H1 (cell line): ENCODE data around the gene CCDC51. TPM values are rescaled to one million over a fixed set of nuclear protein-coding genes. Genes with fewer than 3 reads are reported as not detected.

Experiments
- CTCF ChIA-PET: fragments of 300-600 bp; sonication (Branson Sonifier 250); formaldehyde crosslinking; loops from one replicate; lab custom pipeline; 2021; ENCODE audit not compliant: partially characterized antibody; lab: Charles Lee
- POLR2A ChIA-PET: fragments of 300-600 bp; sonication (Branson Sonifier 250); formaldehyde crosslinking; loops from one replicate; lab custom pipeline; 2021; ENCODE audit warnings: inconsistent platforms; ENCODE audit not compliant: partially characterized antibody; lab: Charles Lee
- DNase-seq, 2 experiments: peaks; one replicate each; pipeline versions ENCODE4 v3.0.0 to v3.0.0-alpha.2; 2010 to 2022; ENCODE audit warnings: low spot score in 2 of 2, low read depth in 1 of 2, mixed read lengths in 1 of 2
- FAIRE-seq: peaks from 2 replicates; lab custom pipeline; 2011; peaks lifted over from hg19 to GRCh38; lab: Jason Lieb, UNC
- H2AFZ ChIP-seq: 2 replicates; pipeline ENCODE4 v1.8.1; 2012; ENCODE audit warnings: low read length, inconsistent platforms
- H2AK5ac ChIP-seq: 2 replicates; pipeline ENCODE4 v1.6.1; 2013; ENCODE audit warnings: low read depth, low read length
- H2BK120ac ChIP-seq: replicated peaks from 2 replicates; pipeline ENCODE3; 2013; ENCODE audit warnings: low read depth, low read length, inconsistent platforms
- H2BK12ac ChIP-seq: 2 replicates; pipeline ENCODE4 v1.6.1; 2013; ENCODE audit warnings: low read depth, low read length
- H2BK15ac ChIP-seq: 2 replicates; pipeline ENCODE4 v1.6.1; 2013; ENCODE audit warnings: low read length
- H2BK20ac ChIP-seq: 2 replicates; pipeline ENCODE4 v1.6.1; 2013; ENCODE audit warnings: low read length
- H2BK5ac ChIP-seq: 2 replicates; pipeline ENCODE4 v1.6.1; 2013; ENCODE audit warnings: low read depth, low read length
- H3K14ac ChIP-seq: 2 replicates; pipeline ENCODE4 v1.6.1; 2013; ENCODE audit warnings: inconsistent platforms; ENCODE audit not compliant: insufficient read length
- H3K18ac ChIP-seq: 2 replicates; pipeline ENCODE4 v1.6.1; 2013; ENCODE audit warnings: low read length; ENCODE audit errors: extremely low read depth
- H3K23ac ChIP-seq: 2 replicates; pipeline ENCODE4 v1.6.1; 2013; ENCODE audit warnings: inconsistent platforms; ENCODE audit not compliant: insufficient read length
- H3K23me2 ChIP-seq: 2 replicates; pipeline ENCODE4 v1.6.1; 2013; ENCODE audit warnings: low read depth, low read length
- H3K27ac ChIP-seq: 2 replicates; pipeline ENCODE4 v1.6.1; 2011; ENCODE audit warnings: low read depth, low read length, inconsistent platforms
- H3K27me3 ChIP-seq, 4 experiments: replicated peaks in 1 of 4; 1 replicate in 1 of 4; 2 replicates in 3 of 4; pipeline versions ENCODE4 v1.6.1 to v1.8.1; 2011 to 2013; ENCODE audit warnings: low read length in 3 of 4, mild to moderate bottlenecking in 3 of 4, inconsistent platforms in 2 of 4, mixed read lengths in 2 of 4, moderate library complexity in 1 of 4; ENCODE audit not compliant: control insufficient read depth in 3 of 4, insufficient read depth in 3 of 4; ENCODE audit errors: extremely low read depth in 1 of 4
- H3K36me3 ChIP-seq, 4 experiments: 2 replicates each; pipeline versions ENCODE4 v1.6.1 to v1.8.1; 2011 to 2013; ENCODE audit warnings: mild to moderate bottlenecking in 4 of 4, low read length in 3 of 4, moderate library complexity in 2 of 4, control low read depth in 1 of 4, inconsistent platforms in 1 of 4; ENCODE audit not compliant: insufficient read depth in 4 of 4, control insufficient read depth in 2 of 4
- H3K4ac ChIP-seq: replicated peaks from 2 replicates; pipeline ENCODE3; 2013; ENCODE audit warnings: low read length, low read depth, mixed read lengths, inconsistent platforms; ENCODE audit not compliant: insufficient read length
- H3K4me1 ChIP-seq, 4 experiments: replicated peaks in 1 of 4; 1 replicate in 1 of 4; 2 replicates in 3 of 4; pipeline versions ENCODE4 v1.6.1 to v1.8.1; 2011 to 2013; ENCODE audit warnings: low read length in 3 of 4, inconsistent platforms in 2 of 4, mixed read lengths in 1 of 4; ENCODE audit not compliant: insufficient read depth in 4 of 4, control insufficient read depth in 3 of 4
- H3K4me2 ChIP-seq, 2 experiments: 2 replicates each; pipeline versions ENCODE4 v1.6.1 to v1.8.1; 2011 to 2013; ENCODE audit warnings: low read depth in 2 of 2, low read length in 2 of 2, control low read depth in 1 of 2, inconsistent platforms in 1 of 2, mild to moderate bottlenecking in 1 of 2; ENCODE audit not compliant: insufficient read depth in 1 of 2
- H3K4me3 ChIP-seq, 4 experiments: fragments of 200-600, 300-600 bp in 1 of 4; sonication (generic), shearing (Covaris generic), sonication (Bioruptor Twin) in 1 of 4; 2 replicates each; pipeline versions ENCODE4 v1.5.1 to v1.8.1; 2011 to 2016; ENCODE audit warnings: low read length in 4 of 4, low read depth in 3 of 4, control low read depth in 2 of 4, inconsistent platforms in 2 of 4, mild to moderate bottlenecking in 2 of 4, mixed read lengths in 1 of 4, moderate library complexity in 1 of 4; ENCODE audit not compliant: insufficient read depth in 2 of 4; ENCODE audit errors: extremely low read depth in 1 of 4
- H3K56ac ChIP-seq: replicated peaks from 2 replicates; pipeline ENCODE3; 2013; ENCODE audit warnings: low read depth, mild to moderate bottlenecking, mixed read lengths, low read length, inconsistent platforms; ENCODE audit not compliant: insufficient read length
- H3K79me1 ChIP-seq: 2 replicates; pipeline ENCODE4 v1.6.1; 2013; ENCODE audit warnings: low read depth, low read length, control low read depth
- H3K79me2 ChIP-seq, 2 experiments: 2 replicates each; pipeline versions ENCODE4 v1.6.1 to v1.8.1; 2012 to 2013; ENCODE audit warnings: low read length in 2 of 2, mild to moderate bottlenecking in 2 of 2, inconsistent platforms in 1 of 2; ENCODE audit not compliant: insufficient read depth in 2 of 2, control insufficient read depth in 1 of 2
- H3K9ac ChIP-seq, 4 experiments: replicated peaks in 1 of 4; 1 replicate in 1 of 4; 2 replicates in 3 of 4; pipeline versions ENCODE4 v1.6.1 to v1.8.1; 2011 to 2013; ENCODE audit warnings: low read depth in 3 of 4, low read length in 3 of 4, control low read depth in 2 of 4, mild to moderate bottlenecking in 2 of 4, moderate library complexity in 2 of 4, inconsistent platforms in 1 of 4; ENCODE audit errors: extremely low read depth in 1 of 4
- H3K9me3 ChIP-seq, 2 experiments: 2 replicates each; pipeline versions ENCODE4 v1.6.1 to v1.8.1; 2012 to 2013; ENCODE audit warnings: mild to moderate bottlenecking in 2 of 2, moderate library complexity in 2 of 2, control low read depth in 1 of 2, inconsistent platforms in 1 of 2, low read depth in 1 of 2, low read length in 1 of 2, mixed read lengths in 1 of 2; ENCODE audit not compliant: insufficient read depth in 2 of 2
- H4K20me1 ChIP-seq, 2 experiments: replicated peaks in 1 of 2; 2 replicates each; pipeline versions ENCODE3 to v1.8.1; 2011 to 2013; ENCODE audit warnings: inconsistent platforms in 2 of 2, low read length in 2 of 2, mild to moderate bottlenecking in 1 of 2; ENCODE audit not compliant: insufficient read depth in 2 of 2, control insufficient read depth in 1 of 2
- H4K5ac ChIP-seq: 2 replicates; pipeline ENCODE4 v1.6.1; 2013; ENCODE audit warnings: low read length, low read depth, mixed read lengths, inconsistent platforms; ENCODE audit not compliant: insufficient read length
- H4K8ac ChIP-seq: 2 replicates; pipeline ENCODE4 v1.8.0; 2013; ENCODE audit warnings: mild to moderate bottlenecking, moderate library complexity, low read length, inconsistent platforms; ENCODE audit not compliant: insufficient read depth; ENCODE audit errors: extremely low read depth
- H4K91ac ChIP-seq: replicated peaks from 2 replicates; pipeline ENCODE3; 2013; ENCODE audit warnings: low read length, mixed read lengths, inconsistent platforms; ENCODE audit not compliant: insufficient read length
- BACH1 ChIP-seq: IDR thresholded peaks from 2 replicates; pipeline ENCODE4 v1.6.1; 2012; ENCODE audit warnings: low read length, improper control_type of control experiment
- BCL11A ChIP-seq, 2 experiments: IDR thresholded peaks; one replicate each; pipeline ENCODE4 v1.6.1; 2011; ENCODE audit warnings: low read depth in 2 of 2, low read length in 2 of 2, mild to moderate bottlenecking in 2 of 2
- GABPA ChIP-seq: IDR thresholded peaks from 2 replicates; pipeline ENCODE4 v1.6.1; 2011; ENCODE audit warnings: mild to moderate bottlenecking, low read length, moderate library complexity, borderline replicate concordance; ENCODE audit not compliant: insufficient read depth
- JUN ChIP-seq: IDR thresholded peaks from 2 replicates; pipeline ENCODE4 v1.6.1; 2011; ENCODE audit warnings: low read depth, mild to moderate bottlenecking, improper control_type of control experiment, low read length
- KDM1A ChIP-seq: fragments of 200-600, 300-600 bp; sonication (generic); IDR thresholded peaks from 2 replicates; pipeline ENCODE4 v1.7.1; 2016; ENCODE audit warnings: mild to moderate bottlenecking, low read length, borderline replicate concordance
- NANOG ChIP-seq: IDR thresholded peaks from 2 replicates; pipeline ENCODE4 v1.6.1; 2011; ENCODE audit warnings: low read length, low read depth, mild to moderate bottlenecking, inconsistent platforms; ENCODE audit not compliant: insufficient read depth, poor library complexity, severe bottlenecking
- POLR2A ChIP-seq, 2 experiments: IDR thresholded peaks; 1 replicate in 1 of 2; 2 replicates in 1 of 2; pipeline ENCODE4 v1.6.1; 2011; ENCODE audit warnings: low read depth in 2 of 2, low read length in 2 of 2, mild to moderate bottlenecking in 2 of 2; ENCODE audit errors: control extremely low read depth in 1 of 2
- RAD21 ChIP-seq, 2 experiments: IDR thresholded peaks in 1 of 2; conservative IDR thresholded peaks in 1 of 2; 2 replicates each; pipeline ENCODE4 v1.6.1; 2011; ENCODE audit warnings: low read depth in 2 of 2, low read length in 2 of 2, improper control_type of control experiment in 1 of 2, inconsistent platforms in 1 of 2, mild to moderate bottlenecking in 1 of 2, moderate library complexity in 1 of 2
- SAP30 ChIP-seq: fragments of 300-600 bp; sonication (generic); IDR thresholded peaks from 2 replicates; pipeline ENCODE4 v1.7.1; 2012; ENCODE audit warnings: low read length, moderate library complexity, mild to moderate bottlenecking, inconsistent platforms; ENCODE audit not compliant: insufficient read depth, insufficient replicate concordance
- SIN3A ChIP-seq, 2 experiments: IDR thresholded peaks in 1 of 2; conservative IDR thresholded peaks in 1 of 2; 2 replicates each; pipeline ENCODE4 v1.6.1; 2011 to 2012; ENCODE audit warnings: low read length in 2 of 2, improper control_type of control experiment in 1 of 2, low read depth in 1 of 2, mild to moderate bottlenecking in 1 of 2
- YY1 ChIP-seq: IDR thresholded peaks from 2 replicates; pipeline ENCODE4 v1.6.1; 2011; ENCODE audit warnings: low read depth, mild to moderate bottlenecking, low read length
- ZNF274 ChIP-seq: IDR thresholded peaks from 2 replicates; pipeline ENCODE4 v1.7.0; 2012; ENCODE audit warnings: low read length, borderline replicate concordance; ENCODE audit errors: extremely low read depth
- WGBS, 2 experiments: shearing (Covaris generic) in 1 of 2; methylation state at CpG; one replicate each; pipeline versions ENCODE4 v1.1.6 to v1.1.7; 2013 to 2015; ENCODE audit warnings: low lambda C conversion rate in 2 of 2, mixed read lengths in 2 of 2, inconsistent platforms in 1 of 2, low coverage in 1 of 2, missing lambda C conversion rate in 1 of 2; ENCODE audit not compliant: insufficient replicate concordance in 2 of 2, insufficient coverage in 1 of 2, insufficient read length in 1 of 2; ENCODE audit errors: extremely low coverage in 1 of 2, missing lambda C conversion rate in 1 of 2; 5-methylcytosine and 5-hydroxymethylcytosine counted together
- polyA plus RNA-seq, 7 experiments: library from polyadenylated mRNA; depleted of rRNA in 3 of 7; stranded (reverse) in 5 of 7; unstranded in 2 of 7; fragments of >200 nt in 5 of 7; fragments of 200-250 nt in 2 of 7; gene quantifications; 1 replicate in 5 of 7; 2 replicates in 1 of 7; 4 replicates in 1 of 7; pipeline versions ENCODE4 v1.2.1 to v1.2.3, GENCODE V29; 2011 to 2013; ENCODE audit warnings: missing spikeins in 2 of 7, mixed read lengths in 2 of 7
- total RNA-seq: library from RNA; stranded (reverse); fragmentation: NEBNext Ultra II Directional; extraction: Animal tissue kit (Norgen Biotek cat#: 25700); gene quantifications from 2 replicates; pipeline ENCODE4 v1.2.1, GENCODE V29; 2021

CCDC51 gene
- total and polyA plus RNA-seq, 2 of the 8 experiments (the other 6 are each of a cell fraction or from before 2014, with no cell fraction given), result 21.3 to 21.4 TPM

GRCh38 chr3:48459773-48460516 is 20.0 kb upstream of the CCDC51 start:
- peaks cover 14 to 48% (median 37%) of the 10 kb centered on the region in 4 experiments for H3K36me3 ChIP-seq
- H3K4me1 ChIP-seq, result peaks cover 0 to 3% (median 0%) of the 10 kb centered on the region in 4 experiments; a peak in 1 of 7 replicates
- no peaks in the 10 kb centered on the region for H3K23me2 ChIP-seq
- H3K56ac ChIP-seq, result no peak overlapping the region
- no peak overlapping the region for H3K14ac ChIP-seq
- H2AFZ ChIP-seq, result no peak overlapping the region
- no peak overlapping the region for H3K27ac ChIP-seq
- FAIRE-seq (no peak), DNase-seq (no peak)
- no peak overlapping the region for H2BK12ac ChIP-seq
- H4K8ac ChIP-seq, result no peak overlapping the region
- WGBS, 2 experiments, result 91% methylated on average over 7 of the region's 7 CpGs; no CpG with 5 or more reads in 1 of the 2 experiments
- H2BK20ac ChIP-seq, result no peak overlapping the region
- H2BK120ac ChIP-seq, result no peak overlapping the region
- no peak overlapping the region for H3K23ac ChIP-seq
- H3K4me2 ChIP-seq, result no peak overlapping the region
- no peaks in the 10 kb centered on the region for H3K27me3 ChIP-seq
- H3K4ac ChIP-seq, result no peak overlapping the region
- H3K9ac ChIP-seq, result no peak overlapping the region
- no peak overlapping the region for H4K91ac ChIP-seq
- no peaks in the 10 kb centered on the region for H3K79me2 ChIP-seq
- no peaks in the 10 kb centered on the region for H3K9me3 ChIP-seq
- H2BK5ac ChIP-seq, result no peak overlapping the region
- no peak overlapping the region for H3K4me3 ChIP-seq
- ChIA-PET CTCF (interaction anchor here (0.8 to 21.5 kb wide), 7 partner anchors 10 to 90 kb away, joined by 3 to 251 read pairs (median 3); partner anchors contain the start of gene SHISA5), POLR2A (interaction anchor here (0.8 to 8.1 kb wide), 4 partner anchors 10 to 16 kb away, joined by 3 to 83 read pairs (median 20); partner anchors contain the start of gene ATRIP)
- no peaks in the 10 kb centered on the region; the same call in 1 of the 2 replicates for H3K79me1 ChIP-seq
- H2AK5ac ChIP-seq, result no peak overlapping the region
- no peak overlapping the region for H3K18ac ChIP-seq
- no peak overlapping the region for H4K5ac ChIP-seq
- no peak overlapping the region for H2BK15ac ChIP-seq
- H4K20me1 ChIP-seq, result peaks cover 0 to 7% of the 10 kb centered on the region in 2 experiments
- TF ChIP-seq GABPA, result no peak
- no peak for TF ChIP-seq POLR2A (IDR thresholded peaks at IDR 0.05; ENCODE audit: control extremely low read depth in 1 of 2, low read depth in 2 of 2, low read length in 2 of 2)
- TF ChIP-seq BACH1, result no peak
- no peak for TF ChIP-seq ZNF274
- TF ChIP-seq KDM1A, result no peak
- no peak for TF ChIP-seq JUN
- no peak for TF ChIP-seq SIN3A (conservative IDR thresholded peaks at IDR 0.05 in 1 of 2, IDR thresholded peaks at IDR 0.05 in 1 of 2; ENCODE audit: low read depth in 1 of 2, low read length in 2 of 2)
- TF ChIP-seq NANOG, result no peak
- no peak for TF ChIP-seq SAP30
- TF ChIP-seq YY1, result no peak
- no peak for TF ChIP-seq RAD21 (IDR thresholded peaks at IDR 0.05 in 1 of 2, conservative IDR thresholded peaks at IDR 0.05 in 1 of 2; ENCODE audit: low read depth in 2 of 2, low read length in 2 of 2)
- no peak for TF ChIP-seq BCL11A (IDR thresholded peaks at IDR 0.05; ENCODE audit: low read depth in 2 of 2, low read length in 2 of 2)
